Measurements from ENCODE around the gene FAM185A. TPM values are rescaled to one million over a fixed set of nuclear protein-coding genes. Genes with fewer than 3 reads are reported as not detected.

Gene FAM185A
- total RNA-seq, 2 experiments from 2014 or later, result 4.5 to 4.9 TPM

DNA sequence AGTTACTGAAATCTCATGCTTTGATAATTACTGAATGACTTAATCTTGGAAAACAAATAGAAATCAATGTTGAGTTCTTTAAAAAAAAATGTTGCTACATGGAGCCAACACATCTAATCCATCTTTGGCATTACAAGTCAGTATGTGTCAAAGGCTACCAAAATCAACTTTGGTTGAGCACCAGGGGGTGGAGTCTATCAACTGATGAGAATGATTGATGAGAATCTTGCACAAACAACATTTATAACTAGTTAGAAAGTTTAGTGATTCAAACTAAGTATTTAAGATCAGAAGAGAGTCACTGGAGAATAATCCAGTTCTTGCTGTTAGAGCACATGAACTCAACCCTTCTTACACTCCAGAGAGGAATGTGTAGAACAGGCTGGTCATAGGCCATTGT lies 93.5 kb downstream of the FAM185A start:
- intact Hi-C loops (cut with DNase I, micrococcal nuclease), result no loop called here
- Mint-ChIP-seq H3K4me3 (no peak overlapping the region), H3K27ac (no peak overlapping the region), H3K4me1 (ENCODE audit: low read depth) (no peaks in the 10 kb centered on the region), H3K27me3 (no peaks in the 10 kb centered on the region), H3K9me3 (no peaks in the 10 kb centered on the region), H3K36me3 (ENCODE audit: low read depth) (no peaks in the 10 kb centered on the region)
- no peaks in the 10 kb centered on the region for H3K4me1 ChIP-seq (ENCODE audit: insufficient read depth, low read length)
- no peak for TF ChIP-seq CTCF (IDR thresholded peaks at IDR 0.05)
- H3K27ac ChIP-seq (ENCODE audit: low read depth in 1 of 2, low read length in 2 of 2), result no peak overlapping the region
- H3K27me3 ChIP-seq (ENCODE audit: control insufficient read depth in 1 of 2, insufficient read depth in 2 of 2, low read length in 2 of 2), result no peaks in the 10 kb centered on the region
- no peak for DNase-seq
- no peaks in the 10 kb centered on the region for H3K9me3 ChIP-seq (ENCODE audit: control insufficient read depth in 1 of 2, insufficient read depth in 1 of 2, low read length in 2 of 2)
- ChIA-PET POLR2A (no interaction called here), CTCF (no interaction called here)
- H3K36me3 ChIP-seq (ENCODE audit: insufficient read depth, low read length), result no peaks in the 10 kb centered on the region
- no peak overlapping the region for H3K4me3 ChIP-seq (ENCODE audit: low read length)
- ATAC-seq (ENCODE audit: poor library complexity), result no peak

GRCh38 chr7:102843850-102844249 lies 95.1 kb downstream of the FAM185A start:
- H3K36me3 Mint-ChIP-seq (ENCODE audit: low read depth), result no peaks in the 10 kb centered on the region
- no peaks in the 10 kb centered on the region for H3K9me3 Mint-ChIP-seq
- no peak overlapping the region for H3K27ac ChIP-seq (ENCODE audit: low read depth in 1 of 2, low read length in 2 of 2)
- no peak overlapping the region for H3K4me3 Mint-ChIP-seq
- H3K27me3 ChIP-seq (ENCODE audit: control insufficient read depth in 1 of 2, insufficient read depth in 2 of 2, low read length in 2 of 2), result no peaks in the 10 kb centered on the region
- TF ChIP-seq CTCF (IDR thresholded peaks at IDR 0.05), result no peak
- DNase-seq, result no peak
- no peaks in the 10 kb centered on the region for H3K27me3 Mint-ChIP-seq
- no peak for ATAC-seq (ENCODE audit: poor library complexity)
- H3K36me3 ChIP-seq (ENCODE audit: insufficient read depth, low read length), result no peaks in the 10 kb centered on the region
- no peak overlapping the region for H3K4me3 ChIP-seq (ENCODE audit: low read length)
- H3K4me1 ChIP-seq (ENCODE audit: insufficient read depth, low read length), result no peaks in the 10 kb centered on the region
- H3K27ac Mint-ChIP-seq, result no peak overlapping the region
- H3K9me3 ChIP-seq (ENCODE audit: control insufficient read depth in 1 of 2, insufficient read depth in 1 of 2, low read length in 2 of 2), result no peaks in the 10 kb centered on the region
- intact Hi-C loops (cut with DNase I, micrococcal nuclease), result no loop called here
- POLR2A ChIA-PET, result no interaction called here
- CTCF ChIA-PET, result no interaction called here
- no peaks in the 10 kb centered on the region for H3K4me1 Mint-ChIP-seq (ENCODE audit: low read depth)

- Mint-ChIP-seq H3K9me3 (no peaks in the 10 kb centered on the region), H3K36me3 (ENCODE audit: low read depth) (peaks cover 3% of the 10 kb centered on the region), H3K4me1 (ENCODE audit: low read depth) (no peaks in the 10 kb centered on the region), H3K27ac (no peak overlapping the region), H3K4me3 (no peak overlapping the region), H3K27me3 (no peaks in the 10 kb centered on the region)
- ChIA-PET POLR2A (no interaction called here), CTCF (no interaction called here)
- no peak overlapping the region for H3K27ac ChIP-seq (ENCODE audit: low read depth in 1 of 2, low read length in 2 of 2)
- DNase-seq, result no peak
- no peaks in the 10 kb centered on the region for H3K27me3 ChIP-seq (ENCODE audit: control insufficient read depth in 1 of 2, insufficient read depth in 2 of 2, low read length in 2 of 2)
- no peaks in the 10 kb centered on the region for H3K4me1 ChIP-seq (ENCODE audit: insufficient read depth, low read length)
- H3K36me3 ChIP-seq (ENCODE audit: insufficient read depth, low read length), result no peaks in the 10 kb centered on the region
- no peak overlapping the region for H3K4me3 ChIP-seq (ENCODE audit: low read length)
- no peak for ATAC-seq (ENCODE audit: poor library complexity)
- no peaks in the 10 kb centered on the region for H3K9me3 ChIP-seq (ENCODE audit: control insufficient read depth in 1 of 2, insufficient read depth in 1 of 2, low read length in 2 of 2)
- intact Hi-C loops (cut with DNase I, micrococcal nuclease), result no loop called here
- no peak for TF ChIP-seq CTCF (IDR thresholded peaks at IDR 0.05)
Observed at GRCh38 chr7:102845346-102845745, 96.5 kb downstream of the FAM185A start.

All from CD4-positive, alpha-beta T cell (primary cell).